ENCODE measurements around the gene SGIP1. TPM values are rescaled to one million over a fixed set of nuclear protein-coding genes. Genes with fewer than 3 reads are reported as not detected.

The SGIP1 gene
- total RNA-seq, 2 donors from 2014 or later, result 3.1 TPM; not detected in 1

DNA sequence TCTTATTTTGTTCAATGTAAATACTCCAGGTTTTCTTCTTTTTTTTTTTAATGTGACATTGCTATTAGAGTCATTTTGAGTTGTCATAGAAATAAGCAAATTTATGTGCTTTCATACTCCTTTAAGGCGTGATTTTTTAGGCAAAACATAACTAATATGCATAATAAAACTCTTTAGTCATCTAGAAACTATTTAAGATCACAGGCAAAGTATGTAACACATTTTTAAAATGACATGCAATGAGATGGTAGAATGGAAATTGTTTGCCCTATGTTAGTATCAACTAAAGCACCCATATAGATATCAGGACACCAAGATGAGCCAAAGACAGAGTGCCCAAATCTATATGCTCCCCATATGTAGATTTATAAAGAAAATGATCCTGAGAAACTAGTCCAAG lies 41.5 kb upstream of the SGIP1 start:
- ATAC-seq, result no peak
- WGBS, 2 donors, result 72 to 84% methylated on average over 1 of the region's 1 CpG
- intact Hi-C loops (cut with DNase I), result no loop called here
- no peaks in the 10 kb centered on the region for H3K9me3 ChIP-seq
- H3K36me3 ChIP-seq (replicated peaks in 1 of 2; ENCODE audit: insufficient read depth in 1 of 2, low read depth in 2 of 2), result no peaks in the 10 kb centered on the region
- no peak overlapping the region for H3K27ac ChIP-seq
- no peak overlapping the region for H3K4me3 ChIP-seq
- no peak for DNase-seq
- no peaks in the 10 kb centered on the region for H3K27me3 ChIP-seq
- no peaks in the 10 kb centered on the region for H3K4me1 ChIP-seq
- TF ChIP-seq, protein P1, sequence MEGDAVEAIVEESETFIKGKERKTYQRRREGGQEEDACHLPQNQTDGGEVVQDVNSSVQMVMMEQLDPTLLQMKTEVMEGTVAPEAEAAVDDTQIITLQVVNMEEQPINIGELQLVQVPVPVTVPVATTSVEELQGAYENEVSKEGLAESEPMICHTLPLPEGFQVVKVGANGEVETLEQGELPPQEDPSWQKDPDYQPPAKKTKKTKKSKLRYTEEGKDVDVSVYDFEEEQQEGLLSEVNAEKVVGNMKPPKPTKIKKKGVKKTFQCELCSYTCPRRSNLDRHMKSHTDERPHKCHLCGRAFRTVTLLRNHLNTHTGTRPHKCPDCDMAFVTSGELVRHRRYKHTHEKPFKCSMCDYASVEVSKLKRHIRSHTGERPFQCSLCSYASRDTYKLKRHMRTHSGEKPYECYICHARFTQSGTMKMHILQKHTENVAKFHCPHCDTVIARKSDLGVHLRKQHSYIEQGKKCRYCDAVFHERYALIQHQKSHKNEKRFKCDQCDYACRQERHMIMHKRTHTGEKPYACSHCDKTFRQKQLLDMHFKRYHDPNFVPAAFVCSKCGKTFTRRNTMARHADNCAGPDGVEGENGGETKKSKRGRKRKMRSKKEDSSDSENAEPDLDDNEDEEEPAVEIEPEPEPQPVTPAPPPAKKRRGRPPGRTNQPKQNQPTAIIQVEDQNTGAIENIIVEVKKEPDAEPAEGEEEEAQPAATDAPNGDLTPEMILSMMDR (IDR thresholded peaks at IDR 0.05), result no peak
- TF ChIP-seq POLR2A (IDR thresholded peaks at IDR 0.05), result no peak

DNA sequence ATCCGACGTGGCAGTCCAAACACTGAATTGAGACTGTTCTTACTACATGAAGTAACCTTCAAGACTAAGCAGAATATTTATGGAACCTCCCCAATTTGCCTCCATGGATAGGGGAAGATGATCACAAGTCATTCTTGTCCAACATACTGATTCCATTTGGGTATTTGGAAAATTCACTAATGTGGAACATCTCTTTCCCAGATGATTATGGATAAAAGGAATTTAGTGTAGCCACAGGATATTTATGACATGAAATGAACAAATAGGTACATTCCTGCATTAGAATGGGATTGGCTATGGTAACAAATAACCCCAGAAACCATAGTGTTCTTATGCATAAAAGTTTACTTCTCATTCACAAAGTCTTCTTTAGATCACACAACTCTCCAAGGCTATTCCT lies 40.2 kb upstream of the SGIP1 start:
- no peaks in the 10 kb centered on the region for H3K36me3 ChIP-seq (replicated peaks in 1 of 2; ENCODE audit: insufficient read depth in 1 of 2, low read depth in 2 of 2)
- 78% methylated on average over 2 of the region's 2 CpGs for WGBS, 2 donors
- H3K27me3 ChIP-seq, result no peaks in the 10 kb centered on the region
- no peaks in the 10 kb centered on the region for H3K9me3 ChIP-seq
- intact Hi-C loops (cut with DNase I), result no loop called here
- H3K27ac ChIP-seq, result no peak overlapping the region
- H3K4me3 ChIP-seq, result no peak overlapping the region
- TF ChIP-seq POLR2A (IDR thresholded peaks at IDR 0.05), result no peak
- TF ChIP-seq, protein P1 (IDR thresholded peaks at IDR 0.05), result no peak
- ATAC-seq, result no peak
- no peak for DNase-seq
- H3K4me1 ChIP-seq, result no peaks in the 10 kb centered on the region

DNA sequence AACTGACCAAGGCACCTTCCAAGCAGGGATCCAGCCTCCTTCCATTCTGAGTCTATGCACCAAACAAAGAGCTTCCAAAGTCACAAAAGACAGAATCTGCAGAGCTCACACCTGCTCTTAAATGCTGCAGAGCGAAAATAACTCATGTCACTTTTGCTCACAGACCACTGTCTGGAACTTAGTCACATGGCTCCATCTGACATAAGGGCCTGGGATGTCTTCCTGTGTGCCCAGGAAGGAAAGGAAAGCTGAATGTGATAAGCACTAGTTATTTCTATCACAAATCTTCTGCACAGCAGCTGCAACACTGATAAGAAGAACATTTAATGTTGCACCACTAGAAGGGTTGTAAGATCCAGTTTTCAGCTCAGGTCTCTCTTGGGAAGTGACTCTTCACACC lies 39.5 kb upstream of the SGIP1 start:
- DNase-seq (no peak), ATAC-seq (no peak)
- Histone ChIP-seq H3K4me3 (no peak overlapping the region), H3K27ac (no peak overlapping the region), H3K4me1 (no peaks in the 10 kb centered on the region), H3K9me3 (no peaks in the 10 kb centered on the region), H3K36me3 (replicated peaks in 1 of 2; ENCODE audit: insufficient read depth in 1 of 2, low read depth in 2 of 2) (no peaks in the 10 kb centered on the region), H3K27me3 (no peaks in the 10 kb centered on the region)
- WGBS, 2 donors, result 82 to 85% methylated on average over 1 of the region's 1 CpG
- intact Hi-C loops (cut with DNase I), result no loop called here
- TF ChIP-seq, protein P1 (IDR thresholded peaks at IDR 0.05), result no peak
- TF ChIP-seq POLR2A (IDR thresholded peaks at IDR 0.05), result no peak

DNA sequence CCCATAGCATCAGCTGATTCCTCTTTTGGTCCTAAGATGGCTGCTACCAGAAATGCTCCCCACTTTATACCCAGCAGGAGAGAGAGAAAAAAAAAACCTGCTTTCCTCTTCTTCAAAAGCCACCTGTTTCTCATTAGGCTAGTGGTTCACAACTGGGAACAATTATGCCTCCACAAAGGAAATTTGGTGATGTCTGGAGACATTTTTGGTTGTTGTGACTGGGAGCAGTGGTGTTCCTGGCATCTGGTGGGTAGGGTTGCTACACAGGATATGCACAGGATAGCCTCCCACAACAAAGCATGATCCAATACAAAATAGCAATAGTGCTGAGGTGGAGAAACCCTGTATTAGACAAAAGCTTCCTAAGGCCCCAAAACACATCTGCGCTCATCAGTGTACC lies 38.5 kb upstream of the SGIP1 start:
- TF ChIP-seq, protein P1 (IDR thresholded peaks at IDR 0.05), result no peak
- TF ChIP-seq POLR2A (IDR thresholded peaks at IDR 0.05), result no peak
- Histone ChIP-seq H3K27me3 (no peaks in the 10 kb centered on the region), H3K36me3 (replicated peaks in 1 of 2; ENCODE audit: insufficient read depth in 1 of 2, low read depth in 2 of 2) (no peaks in the 10 kb centered on the region), H3K9me3 (no peaks in the 10 kb centered on the region), H3K27ac (no peak overlapping the region), H3K4me3 (no peak overlapping the region), H3K4me1 (no peaks in the 10 kb centered on the region)
- intact Hi-C loops (cut with DNase I), result no loop called here
- no peak for DNase-seq
- ATAC-seq, result no peak
- WGBS, 2 donors, result 67 to 92% methylated on average over 1 of the region's 1 CpG

DNA sequence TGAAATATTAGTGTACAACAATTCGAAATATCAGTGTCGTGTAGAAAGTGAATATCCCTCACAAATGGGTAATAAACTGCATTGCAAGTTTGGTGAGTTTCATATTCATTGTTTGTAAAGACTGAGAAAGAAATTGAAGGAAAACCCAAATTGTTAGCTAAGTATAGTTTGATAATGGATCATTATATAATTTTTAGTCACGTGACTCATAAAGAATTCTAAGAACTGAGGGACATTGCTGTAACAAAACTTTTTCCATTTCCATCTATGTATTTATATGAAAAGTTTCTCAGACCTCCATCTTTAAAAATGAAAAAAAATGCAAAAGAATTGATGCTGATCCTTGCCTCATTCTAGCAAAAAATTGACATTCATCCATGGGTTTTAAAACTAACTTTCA lies 36.0 kb upstream of the SGIP1 start:
- no peaks in the 10 kb centered on the region for H3K9me3 ChIP-seq
- intact Hi-C loops (cut with DNase I), result no loop called here
- H3K27me3 ChIP-seq, result no peaks in the 10 kb centered on the region
- 43 to 67% methylated on average over 3 of the region's 3 CpGs for WGBS, 2 donors
- no peak for TF ChIP-seq POLR2A (IDR thresholded peaks at IDR 0.05)
- TF ChIP-seq, protein P1 (IDR thresholded peaks at IDR 0.05), result no peak
- no peaks in the 10 kb centered on the region for H3K36me3 ChIP-seq (replicated peaks in 1 of 2; ENCODE audit: insufficient read depth in 1 of 2, low read depth in 2 of 2)
- H3K4me1 ChIP-seq, result no peaks in the 10 kb centered on the region
- ATAC-seq (no peak), DNase-seq (no peak)
- no peak overlapping the region for H3K4me3 ChIP-seq
- H3K27ac ChIP-seq, result no peak overlapping the region
